Neural crest cell (in vitro differentiated cells): ENCODE results near the gene WDR4. TPM values are rescaled to one million over a fixed set of nuclear protein-coding genes. Genes with fewer than 3 reads are reported as not detected.

Experiments used
- DNase-seq: peaks from one replicate; pipeline ENCODE4 v3.0.0; 2021; ENCODE audit warnings: low read depth, mixed read lengths, low spot score
- H3K27ac Mint-ChIP-seq: one replicate; pipeline ENCODE4 v1.8.0; 2021; ENCODE audit warnings: mild to moderate bottlenecking, mixed read lengths; ENCODE audit not compliant: unreplicated experiment
- H3K27me3 Mint-ChIP-seq: 2 replicates; pipeline ENCODE4 v1.8.0; 2021; ENCODE audit warnings: low read depth, mild to moderate bottlenecking, mixed read lengths
- H3K36me3 Mint-ChIP-seq: 2 replicates; pipeline ENCODE4 v1.8.0; 2021; ENCODE audit warnings: low read depth, mild to moderate bottlenecking, mixed read lengths
- H3K4me1 Mint-ChIP-seq: 2 replicates; pipeline ENCODE4 v1.8.0; 2021; ENCODE audit warnings: mixed read lengths
- H3K4me3 Mint-ChIP-seq: one replicate; pipeline ENCODE4 v1.8.0; 2021; ENCODE audit warnings: mild to moderate bottlenecking, mixed read lengths
- H3K9me3 Mint-ChIP-seq: 2 replicates; pipeline ENCODE4 v1.8.0; 2021; ENCODE audit warnings: mixed read lengths
- CTCF ChIP-seq: fragments of 200-600 bp; sonication (generic); conservative IDR thresholded peaks from 2 replicates; pipeline ENCODE4 v1.5.0; 2021; ENCODE audit warnings: antibody characterized with exemption, mild to moderate bottlenecking
- total RNA-seq: library from RNA; stranded (reverse); gene quantifications from 2 replicates; pipeline ENCODE4 v1.2.1, GENCODE V29; 2021

WDR4 gene
- total RNA-seq, 1 donor from 2014 or later = 38.0 TPM

GRCh38 chr21:42858957-42859890, 20.1 kb downstream of the WDR4 start:
- Mint-ChIP-seq H3K27me3 (no peaks in the 10 kb centered on the region), H3K9me3 (no peaks in the 10 kb centered on the region), H3K4me3 (no peak overlapping the region), H3K36me3 (peaks cover 5% of the 10 kb centered on the region), H3K27ac (no peak overlapping the region), H3K4me1 (no peaks in the 10 kb centered on the region)
- DNase-seq = no peak
- no peak for TF ChIP-seq CTCF

GRCh38 chr21:42858185-42858847, 21.0 kb downstream of the WDR4 start:
- no peak overlapping the region for H3K4me3 Mint-ChIP-seq
- H3K36me3 Mint-ChIP-seq = peaks cover 5% of the 10 kb centered on the region
- H3K4me1 Mint-ChIP-seq = no peaks in the 10 kb centered on the region
- no peak for DNase-seq
- peak overlapping the region; percentile 1 for H3K27ac Mint-ChIP-seq
- no peaks in the 10 kb centered on the region for H3K9me3 Mint-ChIP-seq
- H3K27me3 Mint-ChIP-seq = no peaks in the 10 kb centered on the region
- TF ChIP-seq CTCF = no peak

- Mint-ChIP-seq H3K9me3 (no peaks in the 10 kb centered on the region), H3K36me3 (peaks cover 2% of the 10 kb centered on the region), H3K27ac (no peak overlapping the region), H3K27me3 (no peaks in the 10 kb centered on the region), H3K4me3 (no peak overlapping the region), H3K4me1 (no peaks in the 10 kb centered on the region)
- no peak for TF ChIP-seq CTCF
- DNase-seq = no peak
Observed at GRCh38 chr21:42857216-42857615, 22.1 kb downstream of the WDR4 start.

- H3K27me3 Mint-ChIP-seq = no peaks in the 10 kb centered on the region
- no peak overlapping the region for H3K4me3 Mint-ChIP-seq
- H3K27ac Mint-ChIP-seq = peak overlapping the region; percentile 62
- H3K36me3 Mint-ChIP-seq = peaks cover 2% of the 10 kb centered on the region
- no peaks in the 10 kb centered on the region for H3K9me3 Mint-ChIP-seq
- no peaks in the 10 kb centered on the region for H3K4me1 Mint-ChIP-seq
- no peak for DNase-seq
- no peak for TF ChIP-seq CTCF
Observed at GRCh38 chr21:42855937-42856335, 23.4 kb downstream of the WDR4 start.

GRCh38 chr21:42855171-42855936, 24.0 kb downstream of the WDR4 start:
- no peaks in the 10 kb centered on the region for H3K4me1 Mint-ChIP-seq
- H3K36me3 Mint-ChIP-seq = peaks cover 2% of the 10 kb centered on the region
- no peak for DNase-seq
- peak overlapping the region; percentile 62 for H3K27ac Mint-ChIP-seq
- no peaks in the 10 kb centered on the region for H3K27me3 Mint-ChIP-seq
- no peaks in the 10 kb centered on the region for H3K9me3 Mint-ChIP-seq
- no peak for TF ChIP-seq CTCF
- no peak overlapping the region for H3K4me3 Mint-ChIP-seq
